ENCODE data around the gene CBARP. TPM values are rescaled to one million over a fixed set of nuclear protein-coding genes. Genes with fewer than 3 reads are reported as not detected.
A peak's percentile ranks its signal among the peaks of the same experiment; 100 is the strongest.

The CBARP gene
- total RNA-seq, 6 experiments from 2014 or later = 0.15 to 0.62 (median 0.31) TPM

GRCh38 chr19:1259876-1260748, 22.3 kb upstream of the CBARP start:
- ATAC-seq = no peak
- Histone ChIP-seq H3K4me3 (peak overlapping the region in 1 of 3 donors; percentile 70), H3K4me1 (peaks cover 5 to 65% (median 26%) of the 10 kb centered on the region in 4 donors), H3K27me3 (no peaks in the 10 kb centered on the region), H3K27ac (peak overlapping the region; percentile 67 to 92 (median 84)), H3K36me3 (peaks cover 5 to 30% (median 16%) of the 10 kb centered on the region in 4 donors), H3K9me3 (no peaks in the 10 kb centered on the region)
- TF ChIP-seq POLR2A (IDR thresholded peaks at IDR 0.05) (no peak), CTCF (IDR thresholded peaks at IDR 0.05) (no peak)
- WGBS (ENCODE audit: insufficient coverage, low coverage, low lambda C conversion rate, missing lambda C conversion rate) = 3% methylated on average over 10 of the region's 33 CpGs
- DNase-seq = peak in 1 of 3 donors; percentile 63
- intact Hi-C loops (cut with DNase I) = no loop called here

GRCh38 chr19:1259206-1259875, 21.5 kb upstream of the CBARP start:
- peak; percentile 85 to 89 (median 86) for DNase-seq

GRCh38 chr19:1258707-1259205, 21.0 kb upstream of the CBARP start:
- 26% methylated on average over 14 of the region's 15 CpGs for WGBS (ENCODE audit: insufficient coverage, low coverage, low lambda C conversion rate, missing lambda C conversion rate)
- Histone ChIP-seq H3K27me3 (no peaks in the 10 kb centered on the region), H3K9me3 (no peaks in the 10 kb centered on the region), H3K36me3 (peaks cover 17 to 43% (median 28%) of the 10 kb centered on the region in 4 donors), H3K27ac (peak overlapping the region; percentile 67 to 92 (median 84)), H3K4me3 (peak overlapping the region; percentile 3 to 16 (median 3)), H3K4me1 (peaks cover 5 to 79% (median 32%) of the 10 kb centered on the region in 4 donors)
- DNase-seq (no peak), ATAC-seq (no peak)
- no peak for TF ChIP-seq POLR2A (IDR thresholded peaks at IDR 0.05)
- no peak for TF ChIP-seq CTCF (IDR thresholded peaks at IDR 0.05)
- intact Hi-C loops (cut with DNase I) = no loop called here

More at GRCh38 chr19:1259206-1259875, 21.5 kb upstream of the CBARP start:
- TF ChIP-seq CTCF (IDR thresholded peaks at IDR 0.05) = no peak
- peak; percentile 69 for TF ChIP-seq POLR2A (IDR thresholded peaks at IDR 0.05)
- Histone ChIP-seq H3K4me1 (peaks cover 5 to 73% (median 29%) of the 10 kb centered on the region in 4 donors), H3K36me3 (peaks cover 12 to 38% (median 22%) of the 10 kb centered on the region in 4 donors), H3K27ac (peak overlapping the region; percentile 67 to 92 (median 84)), H3K4me3 (peak overlapping the region; percentile 3 to 16 (median 3)), H3K9me3 (no peaks in the 10 kb centered on the region), H3K27me3 (no peaks in the 10 kb centered on the region)
- 0% methylated on average over 5 of the region's 17 CpGs for WGBS (ENCODE audit: insufficient coverage, low coverage, low lambda C conversion rate, missing lambda C conversion rate)
- ATAC-seq = peak; percentile 11 to 51 (median 24)
- intact Hi-C loops (cut with DNase I) = no loop called here

GRCh38 chr19:1258163-1258492, 20.3 kb upstream of the CBARP start:
- Histone ChIP-seq H3K4me3 (no peak overlapping the region), H3K36me3 (peaks cover 17 to 43% (median 28%) of the 10 kb centered on the region in 4 donors), H3K4me1 (peaks cover 5 to 85% (median 35%) of the 10 kb centered on the region in 4 donors), H3K27ac (peak overlapping the region; percentile 33 to 92 (median 84)), H3K9me3 (no peaks in the 10 kb centered on the region), H3K27me3 (no peaks in the 10 kb centered on the region)
- no peak for DNase-seq
- TF ChIP-seq POLR2A (IDR thresholded peaks at IDR 0.05) (peak; percentile 10), CTCF (IDR thresholded peaks at IDR 0.05) (no peak)
- no peak for ATAC-seq
- intact Hi-C loops (cut with DNase I) = no loop called here
- 85% methylated on average over 6 of the region's 8 CpGs for WGBS (ENCODE audit: insufficient coverage, low coverage, low lambda C conversion rate, missing lambda C conversion rate)

Data from right lobe of liver (tissue), 6 donors.